Measurements from ENCODE around the gene KLHL14. TPM values are rescaled to one million over a fixed set of nuclear protein-coding genes. Genes with fewer than 3 reads are reported as not detected.

Gene KLHL14
- total and polyA plus RNA-seq, 2 of the 13 experiments (the other 11 are each of a cell fraction or from before 2014, with no cell fraction given): 16.0 to 41.8 TPM

DNA sequence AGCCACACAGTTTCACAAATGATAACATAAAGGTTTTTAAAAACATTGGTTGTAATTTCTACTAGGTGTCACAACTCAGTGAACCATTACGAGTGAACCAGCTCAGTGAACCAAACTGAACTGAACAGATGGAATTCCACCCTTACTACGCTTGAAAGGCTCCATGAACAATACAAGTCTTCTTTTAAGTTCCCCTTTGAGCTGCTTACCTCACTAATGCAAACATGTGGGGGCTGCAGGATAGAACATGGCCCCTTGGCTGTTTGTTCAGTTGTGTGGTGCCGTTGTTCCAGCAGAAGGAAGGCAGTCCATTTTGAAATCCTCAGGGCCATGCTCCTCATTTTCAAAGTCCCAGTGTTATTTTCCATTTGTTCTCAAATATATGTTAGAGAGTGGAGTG lies 30.7 kb upstream of the KLHL14 start (continued):
- TF ChIP-seq, protein P1, sequence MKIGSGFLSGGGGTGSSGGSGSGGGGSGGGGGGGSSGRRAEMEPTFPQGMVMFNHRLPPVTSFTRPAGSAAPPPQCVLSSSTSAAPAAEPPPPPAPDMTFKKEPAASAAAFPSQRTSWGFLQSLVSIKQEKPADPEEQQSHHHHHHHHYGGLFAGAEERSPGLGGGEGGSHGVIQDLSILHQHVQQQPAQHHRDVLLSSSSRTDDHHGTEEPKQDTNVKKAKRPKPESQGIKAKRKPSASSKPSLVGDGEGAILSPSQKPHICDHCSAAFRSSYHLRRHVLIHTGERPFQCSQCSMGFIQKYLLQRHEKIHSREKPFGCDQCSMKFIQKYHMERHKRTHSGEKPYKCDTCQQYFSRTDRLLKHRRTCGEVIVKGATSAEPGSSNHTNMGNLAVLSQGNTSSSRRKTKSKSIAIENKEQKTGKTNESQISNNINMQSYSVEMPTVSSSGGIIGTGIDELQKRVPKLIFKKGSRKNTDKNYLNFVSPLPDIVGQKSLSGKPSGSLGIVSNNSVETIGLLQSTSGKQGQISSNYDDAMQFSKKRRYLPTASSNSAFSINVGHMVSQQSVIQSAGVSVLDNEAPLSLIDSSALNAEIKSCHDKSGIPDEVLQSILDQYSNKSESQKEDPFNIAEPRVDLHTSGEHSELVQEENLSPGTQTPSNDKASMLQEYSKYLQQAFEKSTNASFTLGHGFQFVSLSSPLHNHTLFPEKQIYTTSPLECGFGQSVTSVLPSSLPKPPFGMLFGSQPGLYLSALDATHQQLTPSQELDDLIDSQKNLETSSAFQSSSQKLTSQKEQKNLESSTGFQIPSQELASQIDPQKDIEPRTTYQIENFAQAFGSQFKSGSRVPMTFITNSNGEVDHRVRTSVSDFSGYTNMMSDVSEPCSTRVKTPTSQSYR (CRISPR knock-in tag; IDR thresholded peaks at IDR 0.05; ENCODE audit: borderline replicate concordance): peak; percentile 84; the same call in 1 of the 2 replicates
- TF ChIP-seq ZFAT (CRISPR knock-in tag; conservative IDR thresholded peaks at IDR 0.05) (no peak), ZBTB40 (IDR thresholded peaks at IDR 0.05) (no peak), ZBTB40 (CRISPR knock-in tag; IDR thresholded peaks at IDR 0.05) (no peak; the same call in 1 of the 2 replicates), KDM1A (CRISPR knock-in tag; IDR thresholded peaks at IDR 0.05) (no peak), FOXA3 (CRISPR knock-in tag; IDR thresholded peaks at IDR 0.05) (peak; percentile 96), LRRFIP1 (CRISPR knock-in tag; conservative IDR thresholded peaks at IDR 0.05) (no peak), HNF4A (CRISPR knock-in tag; IDR thresholded peaks at IDR 0.05) (peak; percentile 96), ZNF878 (CRISPR knock-in tag; IDR thresholded peaks at IDR 0.05) (no peak; the same call in 1 of the 2 replicates), TEF (CRISPR knock-in tag; IDR thresholded peaks at IDR 0.05) (no peak)
- TF ChIP-seq, protein P2, sequence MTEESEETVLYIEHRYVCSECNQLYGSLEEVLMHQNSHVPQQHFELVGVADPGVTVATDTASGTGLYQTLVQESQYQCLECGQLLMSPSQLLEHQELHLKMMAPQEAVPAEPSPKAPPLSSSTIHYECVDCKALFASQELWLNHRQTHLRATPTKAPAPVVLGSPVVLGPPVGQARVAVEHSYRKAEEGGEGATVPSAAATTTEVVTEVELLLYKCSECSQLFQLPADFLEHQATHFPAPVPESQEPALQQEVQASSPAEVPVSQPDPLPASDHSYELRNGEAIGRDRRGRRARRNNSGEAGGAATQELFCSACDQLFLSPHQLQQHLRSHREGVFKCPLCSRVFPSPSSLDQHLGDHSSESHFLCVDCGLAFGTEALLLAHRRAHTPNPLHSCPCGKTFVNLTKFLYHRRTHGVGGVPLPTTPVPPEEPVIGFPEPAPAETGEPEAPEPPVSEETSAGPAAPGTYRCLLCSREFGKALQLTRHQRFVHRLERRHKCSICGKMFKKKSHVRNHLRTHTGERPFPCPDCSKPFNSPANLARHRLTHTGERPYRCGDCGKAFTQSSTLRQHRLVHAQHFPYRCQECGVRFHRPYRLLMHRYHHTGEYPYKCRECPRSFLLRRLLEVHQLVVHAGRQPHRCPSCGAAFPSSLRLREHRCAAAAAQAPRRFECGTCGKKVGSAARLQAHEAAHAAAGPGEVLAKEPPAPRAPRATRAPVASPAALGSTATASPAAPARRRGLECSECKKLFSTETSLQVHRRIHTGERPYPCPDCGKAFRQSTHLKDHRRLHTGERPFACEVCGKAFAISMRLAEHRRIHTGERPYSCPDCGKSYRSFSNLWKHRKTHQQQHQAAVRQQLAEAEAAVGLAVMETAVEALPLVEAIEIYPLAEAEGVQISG (CRISPR knock-in tag; IDR thresholded peaks at IDR 0.05): peak; percentile 77

Data from HepG2 (cell line).